DND-41 (cell line): ENCODE measurements around the gene GAN.

Experiments
- ATAC-seq: fragments of 200-7000 bp; cut with Tn5 transposase; 3 replicates; pipeline ENCODE4 v1.9.1; 2021; ENCODE audit warnings: low read depth; ENCODE audit not compliant: insufficient read depth
- DNase-seq: peaks from one replicate; pipeline ENCODE4 v3.0.0-alpha.2; 2020
- H2AFZ ChIP-seq: 2 replicates; pipeline ENCODE4 v1.6.0; 2012; ENCODE audit warnings: low read depth, low read length
- H3K27ac ChIP-seq: 2 replicates; pipeline ENCODE4 v1.5.1; 2012; ENCODE audit warnings: low read length, inconsistent platforms
- H3K27me3 ChIP-seq: fragments of 200-600 bp; sonication (generic); 2 replicates; pipeline ENCODE4 v1.6.0; 2012; ENCODE audit warnings: low read length, mild to moderate bottlenecking, inconsistent platforms; ENCODE audit not compliant: insufficient read depth, poor library complexity
- H3K36me3 ChIP-seq: 2 replicates; pipeline ENCODE4 v1.5.1; 2012; ENCODE audit warnings: low read length, inconsistent platforms; ENCODE audit not compliant: insufficient read depth
- H3K4me1 ChIP-seq: 2 replicates; pipeline ENCODE4 v1.5.1; 2012; ENCODE audit warnings: mild to moderate bottlenecking, low read length; ENCODE audit not compliant: insufficient read depth
- H3K4me2 ChIP-seq: 2 replicates; pipeline ENCODE4 v1.6.0; 2012; ENCODE audit warnings: mild to moderate bottlenecking, moderate library complexity, low read length, inconsistent platforms; ENCODE audit not compliant: insufficient read depth
- H3K4me3 ChIP-seq, 2 experiments: fragments of 200-600 bp in 1 of 2; shearing (Covaris generic) in 1 of 2; 2 replicates each; pipeline ENCODE4 v1.5.1; 2012 to 2016; ENCODE audit warnings: inconsistent platforms in 2 of 2, low read length in 2 of 2, mild to moderate bottlenecking in 2 of 2, low read depth in 1 of 2, moderate library complexity in 1 of 2
- H3K79me2 ChIP-seq: 2 replicates; pipeline ENCODE4 v1.6.0; 2012; ENCODE audit warnings: low read length, inconsistent platforms; ENCODE audit not compliant: insufficient read depth
- H3K9ac ChIP-seq: 2 replicates; pipeline ENCODE4 v1.6.0; 2012; ENCODE audit warnings: low read depth, mild to moderate bottlenecking, inconsistent platforms, low read length, moderate library complexity
- H3K9me3 ChIP-seq: 2 replicates; pipeline ENCODE4 v1.5.1; 2012; ENCODE audit warnings: low read length, moderate library complexity, mild to moderate bottlenecking, inconsistent platforms; ENCODE audit not compliant: insufficient read depth, severe bottlenecking
- H4K20me1 ChIP-seq: 2 replicates; pipeline ENCODE4 v1.6.0; 2012; ENCODE audit warnings: low read length; ENCODE audit not compliant: insufficient read depth
- EZH2 ChIP-seq: IDR thresholded peaks from 3 replicates; pipeline ENCODE4 v1.6.1; 2012; ENCODE audit warnings: borderline replicate concordance, low read depth, mild to moderate bottlenecking, moderate library complexity, low read length, inconsistent platforms; ENCODE audit not compliant: severe bottlenecking
- TF ChIP-seq, protein P1 (sequence below): IDR thresholded peaks from 2 replicates; pipeline ENCODE4 v1.5.1; 2012; ENCODE audit warnings: borderline replicate concordance, low read length, moderate library complexity, mild to moderate bottlenecking; ENCODE audit not compliant: poor library complexity, severe bottlenecking; ENCODE audit errors: extremely low read depth

GAN gene

DNA sequence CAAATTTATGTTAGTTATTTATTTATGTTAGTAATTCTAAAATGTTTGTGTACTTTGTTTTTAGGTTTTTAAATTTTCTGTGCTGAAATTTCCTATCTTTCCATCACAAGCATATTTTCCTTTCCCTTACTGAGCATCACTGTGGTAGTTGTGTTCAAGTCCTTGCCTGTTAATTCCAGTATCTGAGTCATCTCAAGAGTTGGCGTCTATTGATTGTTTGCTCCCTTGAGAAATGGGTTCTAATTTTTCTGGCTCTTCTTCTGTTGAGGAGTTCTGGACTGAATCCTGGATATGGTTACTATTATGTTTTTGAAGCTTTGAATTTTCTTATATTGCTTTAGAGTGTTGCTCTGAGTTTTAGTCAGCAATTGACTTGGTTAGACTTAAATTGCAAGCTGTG, 56.3 kb downstream of the GAN start:
- no peaks in the 10 kb centered on the region for H3K4me1 ChIP-seq
- ATAC-seq: no peak
- H4K20me1 ChIP-seq: peaks cover 1% of the 10 kb centered on the region; the same call in 1 of the 2 replicates
- H3K4me2 ChIP-seq: no peak overlapping the region
- no peak overlapping the region for H2AFZ ChIP-seq
- no peak for DNase-seq
- no peak overlapping the region for H3K4me3 ChIP-seq
- H3K36me3 ChIP-seq: peaks cover 43% of the 10 kb centered on the region
- no peak overlapping the region for H3K27ac ChIP-seq
- H3K9ac ChIP-seq: no peak overlapping the region
- no peaks in the 10 kb centered on the region for H3K9me3 ChIP-seq
- TF ChIP-seq EZH2: no peak
- TF ChIP-seq, protein P1, sequence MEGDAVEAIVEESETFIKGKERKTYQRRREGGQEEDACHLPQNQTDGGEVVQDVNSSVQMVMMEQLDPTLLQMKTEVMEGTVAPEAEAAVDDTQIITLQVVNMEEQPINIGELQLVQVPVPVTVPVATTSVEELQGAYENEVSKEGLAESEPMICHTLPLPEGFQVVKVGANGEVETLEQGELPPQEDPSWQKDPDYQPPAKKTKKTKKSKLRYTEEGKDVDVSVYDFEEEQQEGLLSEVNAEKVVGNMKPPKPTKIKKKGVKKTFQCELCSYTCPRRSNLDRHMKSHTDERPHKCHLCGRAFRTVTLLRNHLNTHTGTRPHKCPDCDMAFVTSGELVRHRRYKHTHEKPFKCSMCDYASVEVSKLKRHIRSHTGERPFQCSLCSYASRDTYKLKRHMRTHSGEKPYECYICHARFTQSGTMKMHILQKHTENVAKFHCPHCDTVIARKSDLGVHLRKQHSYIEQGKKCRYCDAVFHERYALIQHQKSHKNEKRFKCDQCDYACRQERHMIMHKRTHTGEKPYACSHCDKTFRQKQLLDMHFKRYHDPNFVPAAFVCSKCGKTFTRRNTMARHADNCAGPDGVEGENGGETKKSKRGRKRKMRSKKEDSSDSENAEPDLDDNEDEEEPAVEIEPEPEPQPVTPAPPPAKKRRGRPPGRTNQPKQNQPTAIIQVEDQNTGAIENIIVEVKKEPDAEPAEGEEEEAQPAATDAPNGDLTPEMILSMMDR: no peak
- H3K27me3 ChIP-seq: no peaks in the 10 kb centered on the region
- no peaks in the 10 kb centered on the region for H3K79me2 ChIP-seq

DNA sequence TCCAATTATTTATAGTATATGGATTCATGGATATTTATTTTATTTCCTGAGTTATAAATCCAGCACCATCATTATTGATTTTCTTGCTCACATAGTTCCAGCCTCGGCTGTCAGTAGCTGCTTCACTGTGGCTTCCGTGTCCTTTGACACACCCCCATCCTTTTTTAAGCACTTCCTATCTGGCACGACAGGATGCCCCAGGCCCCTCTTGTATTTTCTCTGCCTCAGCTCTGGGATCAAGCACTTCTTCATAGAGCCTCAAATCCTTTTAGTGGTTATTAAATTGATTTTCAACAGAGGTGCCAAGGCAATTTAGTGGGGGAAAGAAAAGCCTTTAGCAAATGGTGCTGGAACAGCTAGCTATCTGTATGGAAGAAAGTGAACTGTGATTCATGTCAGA, 59.8 kb downstream of the GAN start:
- ATAC-seq (no peak), DNase-seq (no peak)
- Histone ChIP-seq H3K4me2 (no peak overlapping the region), H3K9ac (no peak overlapping the region), H3K4me3 (no peak overlapping the region), H3K36me3 (peaks cover 37% of the 10 kb centered on the region), H3K27ac (no peak overlapping the region), H3K27me3 (no peaks in the 10 kb centered on the region), H4K20me1 (no peaks in the 10 kb centered on the region), H3K79me2 (no peaks in the 10 kb centered on the region), H2AFZ (no peak overlapping the region), H3K9me3 (no peaks in the 10 kb centered on the region), H3K4me1 (no peaks in the 10 kb centered on the region)
- TF ChIP-seq, protein P1: no peak
- no peak for TF ChIP-seq EZH2

DNA sequence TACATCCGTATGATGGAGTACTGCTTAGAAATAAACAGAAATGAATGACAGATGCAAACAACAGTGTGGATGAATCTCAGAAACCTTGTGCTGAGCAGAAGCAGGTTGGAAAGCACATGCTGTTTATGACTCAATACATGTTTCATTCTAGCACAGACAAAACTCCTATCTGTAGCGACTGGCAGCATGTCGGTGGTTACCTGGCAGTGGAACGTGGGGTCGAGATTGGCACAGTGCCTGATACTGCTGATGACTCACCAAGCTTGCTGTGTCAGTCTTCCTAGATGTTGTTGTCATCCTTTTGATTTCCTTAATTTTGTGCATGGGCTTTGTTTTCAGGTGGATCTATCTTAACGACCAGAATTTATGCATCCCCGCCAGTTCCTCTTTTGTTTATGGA, 62.1 kb downstream of the GAN start:
- Histone ChIP-seq H3K4me2 (no peak overlapping the region), H3K9ac (no peak overlapping the region), H3K27me3 (no peaks in the 10 kb centered on the region), H3K79me2 (no peaks in the 10 kb centered on the region), H3K36me3 (peaks cover 30% of the 10 kb centered on the region), H3K9me3 (no peaks in the 10 kb centered on the region), H4K20me1 (no peaks in the 10 kb centered on the region), H2AFZ (no peak overlapping the region), H3K4me3 (no peak overlapping the region), H3K4me1 (no peaks in the 10 kb centered on the region), H3K27ac (no peak overlapping the region)
- DNase-seq (no peak), ATAC-seq (no peak)
- no peak for TF ChIP-seq EZH2
- TF ChIP-seq, protein P1: no peak

DNA sequence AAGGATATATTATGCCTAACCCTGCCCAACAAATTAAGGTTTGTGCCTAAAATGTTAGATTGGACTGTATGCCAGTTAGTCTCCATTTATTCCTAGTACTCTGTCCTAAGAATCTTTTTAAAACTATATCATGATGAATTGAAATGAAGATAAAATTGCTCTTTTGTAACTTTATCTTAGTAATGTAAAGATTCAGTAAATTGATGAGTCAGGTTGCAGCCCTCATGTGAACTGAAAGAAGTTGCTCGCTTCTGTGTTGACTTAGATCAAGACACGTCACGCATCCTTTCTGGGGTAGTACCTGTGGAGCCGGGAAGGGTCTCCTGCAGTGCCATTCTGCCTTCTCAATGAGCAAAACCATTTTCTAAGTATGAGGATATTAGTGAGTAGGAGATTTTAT, 63.3 kb downstream of the GAN start:
- H3K27me3 ChIP-seq: no peaks in the 10 kb centered on the region
- H3K4me1 ChIP-seq: no peaks in the 10 kb centered on the region
- H3K4me3 ChIP-seq: no peak overlapping the region
- no peaks in the 10 kb centered on the region for H4K20me1 ChIP-seq
- ATAC-seq (no peak), DNase-seq (no peak)
- H3K9me3 ChIP-seq: no peaks in the 10 kb centered on the region
- no peak overlapping the region for H3K9ac ChIP-seq
- no peak overlapping the region for H3K4me2 ChIP-seq
- TF ChIP-seq, protein P1: no peak
- TF ChIP-seq EZH2: no peak
- peaks cover 30% of the 10 kb centered on the region for H3K36me3 ChIP-seq
- no peak overlapping the region for H3K27ac ChIP-seq
- H2AFZ ChIP-seq: no peak overlapping the region
- H3K79me2 ChIP-seq: no peaks in the 10 kb centered on the region
